Measurements from ENCODE around the gene ZNF528.

Gene ZNF528

DNA sequence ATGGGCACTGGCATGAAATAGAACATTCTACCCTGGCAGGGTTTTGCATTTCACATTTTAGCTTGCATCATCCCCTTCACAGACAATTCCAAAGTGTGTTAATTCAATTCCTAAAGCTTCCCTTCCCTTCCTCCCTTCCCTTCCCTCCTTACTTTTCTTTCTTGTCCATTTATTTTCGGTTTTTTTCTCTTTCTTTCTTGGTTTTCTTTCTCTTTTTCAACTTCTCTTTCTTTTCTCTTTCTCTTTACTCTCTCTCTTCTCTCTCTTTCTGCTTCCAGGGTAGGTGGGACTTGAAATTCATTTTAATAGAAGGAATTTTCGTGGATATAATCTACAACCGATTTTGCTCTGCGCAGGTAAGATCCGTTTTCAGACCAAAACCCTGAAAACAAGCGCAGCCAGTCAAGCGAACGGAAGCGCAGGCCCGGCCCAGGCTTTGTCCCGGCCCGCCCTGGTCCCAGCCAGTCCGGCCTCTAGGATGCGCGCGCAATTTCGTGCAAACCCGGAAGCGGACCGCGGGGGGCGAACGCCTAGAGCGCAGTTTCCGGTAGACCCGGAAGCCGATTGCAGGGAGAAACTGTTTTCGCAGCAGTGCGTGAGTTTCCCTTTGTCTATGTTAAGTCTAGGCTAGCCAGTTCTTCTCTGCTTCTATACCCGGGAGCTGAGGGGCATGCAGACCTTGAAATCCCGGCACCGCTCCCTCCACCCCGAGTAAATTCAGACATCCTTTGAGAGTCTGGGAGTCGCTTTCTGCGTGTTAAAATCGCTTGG lies at the start of gene ZNF528:
TSS of gene ZNF528 (plus strand) at position 540 of the 771 bp plus-strand sequence. CDS start 4,165 bp downstream, outside the sequence.
- POLR2A ChIA-PET, result no interaction called here
- TF ChIP-seq HDGF (IDR thresholded peaks at IDR 0.05; ENCODE audit: borderline replicate concordance) (no peak), BHLHE40 (IDR thresholded peaks at IDR 0.05; ENCODE audit: borderline replicate concordance) (no peak), FOXA1 (IDR thresholded peaks at IDR 0.05) (no peak), FOXM1 (IDR thresholded peaks at IDR 0.05; ENCODE audit: borderline replicate concordance) (no peak), FOXK2 (IDR thresholded peaks at IDR 0.05) (no peak), PKNOX1 (IDR thresholded peaks at IDR 0.05) (no peak), ELF4 (IDR thresholded peaks at IDR 0.05) (no peak), CTBP1 (IDR thresholded peaks at IDR 0.05; ENCODE audit: borderline replicate concordance) (no peak), L3MBTL2 (conservative IDR thresholded peaks at IDR 0.05) (no peak), SP1 (IDR thresholded peaks at IDR 0.05) (no peak)
- CTCF ChIA-PET, result no interaction called here
- DNase-seq (ENCODE audit: extremely low spot score), result peak; percentile 36

- POLR2A ChIA-PET, result no interaction called here
- TF ChIP-seq L3MBTL2 (conservative IDR thresholded peaks at IDR 0.05), result no peak
- no peak for TF ChIP-seq LEF1 (IDR thresholded peaks at IDR 0.05; ENCODE audit: borderline replicate concordance)
- no peak for TF ChIP-seq BHLHE40 (IDR thresholded peaks at IDR 0.05; ENCODE audit: borderline replicate concordance)
- TF ChIP-seq SUZ12 (IDR thresholded peaks at IDR 0.05), result no peak
- no peak for TF ChIP-seq FOXA1 (IDR thresholded peaks at IDR 0.05)
- no peak for TF ChIP-seq ELF4 (IDR thresholded peaks at IDR 0.05)
- TF ChIP-seq ZNF384 (IDR thresholded peaks at IDR 0.05), result no peak
- TF ChIP-seq PKNOX1 (IDR thresholded peaks at IDR 0.05), result no peak
- no peak for TF ChIP-seq NFRKB (IDR thresholded peaks at IDR 0.05)
- TF ChIP-seq TARDBP (IDR thresholded peaks at IDR 0.05), result no peak
- no peak for TF ChIP-seq ARNT (IDR thresholded peaks at IDR 0.05)
- no peak for TF ChIP-seq FOXK2 (IDR thresholded peaks at IDR 0.05)
- no peak for TF ChIP-seq SP1 (IDR thresholded peaks at IDR 0.05)
- TF ChIP-seq HDGF (IDR thresholded peaks at IDR 0.05; ENCODE audit: borderline replicate concordance), result no peak
- no peak for TF ChIP-seq FOXM1 (IDR thresholded peaks at IDR 0.05; ENCODE audit: borderline replicate concordance)
- no peak for TF ChIP-seq CTBP1 (IDR thresholded peaks at IDR 0.05; ENCODE audit: borderline replicate concordance)
- no peak for DNase-seq (ENCODE audit: extremely low spot score)
- CTCF ChIA-PET, result no interaction called here
These were observed 46.1 kb upstream of the ZNF528 start for GRCh38 chr19:52351512-52351911.

DNA sequence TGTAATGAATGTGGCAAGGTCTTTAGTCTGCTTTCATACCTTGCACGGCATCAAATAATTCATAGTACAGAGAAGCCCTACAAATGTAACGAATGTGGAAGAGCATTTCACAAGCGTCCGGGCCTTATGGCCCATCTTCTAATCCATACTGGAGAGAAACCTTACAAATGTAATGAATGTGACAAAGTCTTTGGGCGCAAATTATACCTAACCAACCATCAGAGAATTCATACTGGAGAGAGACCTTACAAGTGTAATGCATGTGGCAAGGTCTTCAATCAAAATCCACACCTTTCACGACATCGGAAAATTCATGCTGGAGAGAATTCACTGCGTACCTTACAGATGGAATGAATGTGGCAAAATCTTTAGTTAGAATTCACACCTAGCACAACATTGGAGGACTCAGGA lies 31.2 kb upstream of the ZNF528 start:
- no peak for TF ChIP-seq FOXK2 (IDR thresholded peaks at IDR 0.05)
- TF ChIP-seq SP1 (IDR thresholded peaks at IDR 0.05), result no peak
- no peak for TF ChIP-seq HDGF (IDR thresholded peaks at IDR 0.05; ENCODE audit: borderline replicate concordance)
- TF ChIP-seq L3MBTL2 (conservative IDR thresholded peaks at IDR 0.05), result no peak
- CTCF ChIA-PET, result no interaction called here
- POLR2A ChIA-PET, result no interaction called here
- DNase-seq (ENCODE audit: extremely low spot score), result no peak

DNA sequence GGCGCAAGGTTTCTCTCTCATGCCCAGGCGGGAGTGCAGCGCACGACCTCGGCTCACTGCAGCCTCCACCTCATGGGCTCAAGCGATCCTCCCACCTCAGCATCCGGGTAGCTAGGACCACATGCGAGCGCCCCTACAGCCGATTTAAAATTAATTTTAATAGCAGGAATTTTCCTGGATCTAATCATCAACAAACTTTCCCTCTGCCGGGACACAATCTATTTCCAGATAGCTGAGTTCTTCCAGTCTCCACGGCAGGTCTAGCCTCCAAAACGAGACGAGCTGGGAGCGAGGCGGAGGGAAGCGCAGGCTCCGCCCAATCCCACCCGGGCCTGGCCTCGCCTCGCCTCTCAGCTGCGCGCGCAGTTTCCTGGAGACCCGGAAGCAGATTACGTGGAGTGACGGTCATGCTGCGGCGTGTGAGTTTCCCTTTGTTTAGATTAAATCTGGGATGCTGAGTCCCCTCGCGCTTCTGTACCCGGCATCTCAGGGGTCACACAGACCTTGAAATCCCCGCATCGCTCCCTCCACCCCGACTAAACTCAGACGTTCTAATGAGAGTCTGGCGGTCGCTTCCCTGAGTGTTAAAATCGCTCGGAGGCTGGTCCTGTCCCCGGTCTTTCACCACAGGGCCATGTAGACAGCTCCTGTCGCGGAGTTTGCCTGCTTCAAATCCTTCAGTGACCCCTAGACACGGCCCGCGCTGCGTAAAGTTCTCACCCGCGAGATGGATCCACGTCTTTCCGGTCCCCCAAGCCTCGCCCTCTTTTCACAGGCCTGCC lies 27.9 kb upstream of the ZNF528 start, which contains the start of gene ZNF880:
TSS of gene ZNF880 (plus strand) at position 365 of the 782 bp plus-strand sequence. CDS start at position 408, 43 bp downstream.
- CTCF ChIA-PET, result no interaction called here
- TF ChIP-seq L3MBTL2 (conservative IDR thresholded peaks at IDR 0.05) (peak; percentile 72), PKNOX1 (IDR thresholded peaks at IDR 0.05) (no peak), NFRKB (IDR thresholded peaks at IDR 0.05) (no peak)
- POLR2A ChIA-PET, result no interaction called here
- DNase-seq (ENCODE audit: extremely low spot score), result peak; percentile 50

DNA sequence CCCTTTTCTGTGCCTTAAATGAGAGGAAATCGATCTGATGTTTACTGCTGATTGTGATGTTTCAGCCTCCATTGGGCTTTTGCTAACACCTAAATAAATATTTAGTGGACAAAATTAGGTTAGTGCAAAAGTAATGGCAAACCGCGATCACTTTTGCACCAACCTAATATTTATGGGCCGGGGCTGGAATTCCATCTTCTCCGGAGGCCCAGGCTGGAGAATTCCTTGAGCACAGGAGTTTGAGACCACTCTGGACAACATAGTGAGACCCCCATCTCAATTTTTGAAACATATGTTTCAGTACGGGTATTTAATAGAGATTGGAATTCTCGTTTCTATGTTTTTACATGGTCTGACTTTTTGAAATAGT lies 27.3 kb upstream of the ZNF528 start:
- TF ChIP-seq L3MBTL2 (conservative IDR thresholded peaks at IDR 0.05), result no peak
- ChIA-PET CTCF (no interaction called here), POLR2A (no interaction called here)
- DNase-seq (ENCODE audit: extremely low spot score), result no peak

GRCh38 chr19:52391135-52391534 lies 6.5 kb upstream of the ZNF528 start:
- CTCF ChIA-PET, result no interaction called here
- TF ChIP-seq PKNOX1 (IDR thresholded peaks at IDR 0.05) (no peak), ZNF384 (IDR thresholded peaks at IDR 0.05) (no peak), LEF1 (IDR thresholded peaks at IDR 0.05; ENCODE audit: borderline replicate concordance) (no peak), ARNT (IDR thresholded peaks at IDR 0.05) (no peak), SUZ12 (IDR thresholded peaks at IDR 0.05) (no peak), BHLHE40 (IDR thresholded peaks at IDR 0.05; ENCODE audit: borderline replicate concordance) (no peak)
- DNase-seq (ENCODE audit: extremely low spot score), result no peak
- POLR2A ChIA-PET, result no interaction called here

All from HEK293T (cell line).